ENCODE measurements around the gene PTH2. TPM values are rescaled to one million over a fixed set of nuclear protein-coding genes. Genes with fewer than 3 reads are reported as not detected.

The PTH2 gene
- total and polyA plus RNA-seq, 2 of the 8 experiments (the other 6 are each of a cell fraction or from before 2014, with no cell fraction given): not detected

DNA sequence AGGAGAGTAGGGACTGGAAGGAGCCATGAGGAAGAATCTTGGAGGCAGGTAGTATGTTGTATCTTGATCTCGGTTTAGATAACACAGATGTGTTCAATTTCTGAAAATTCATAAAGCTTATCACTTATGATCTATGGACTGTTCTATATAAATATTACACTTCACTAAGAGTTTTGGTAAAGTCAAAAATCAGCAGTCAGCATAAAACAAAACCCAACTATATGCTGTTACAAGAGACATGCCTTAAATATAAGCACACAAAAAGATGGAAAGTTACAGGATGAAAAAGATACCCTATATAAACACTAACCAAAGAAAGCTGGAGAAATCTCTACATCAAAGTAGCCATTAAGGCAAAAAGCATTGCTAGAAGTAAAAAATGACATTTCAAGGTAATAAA, 39.6 kb downstream of the PTH2 start:
- no peaks in the 10 kb centered on the region for H3K79me1 ChIP-seq (ENCODE audit: low read depth, low read length)
- H3K9me3 ChIP-seq (ENCODE audit: insufficient read depth in 2 of 2, low read depth in 1 of 2, low read length in 1 of 2): peaks cover 0 to 7% of the 10 kb centered on the region in 2 experiments; a peak in 3 of 4 replicates
- no peaks in the 10 kb centered on the region for H3K36me3 ChIP-seq (ENCODE audit: control insufficient read depth in 2 of 4, insufficient read depth in 4 of 4, low read length in 3 of 4)
- H3K4ac ChIP-seq (replicated peaks; ENCODE audit: insufficient read length, low read depth, low read length): no peak overlapping the region
- no peaks in the 10 kb centered on the region for H4K20me1 ChIP-seq (replicated peaks in 1 of 2; ENCODE audit: control insufficient read depth in 1 of 2, insufficient read depth in 2 of 2, low read length in 2 of 2)
- WGBS, 2 experiments (ENCODE audit: extremely low coverage in 1 of 2, insufficient coverage in 1 of 2, insufficient read length in 1 of 2, insufficient replicate concordance in 2 of 2, low coverage in 1 of 2, low lambda C conversion rate in 2 of 2, missing lambda C conversion rate in 1 of 2): 71% methylated on average over 1 of the region's 1 CpG; no CpG with 5 or more reads in 1 of the 2 experiments
- no peaks in the 10 kb centered on the region for H3K23me2 ChIP-seq (ENCODE audit: low read depth, low read length)
- no peak for FAIRE-seq
- H3K27ac ChIP-seq (ENCODE audit: low read depth, low read length): no peak overlapping the region
- H3K4me2 ChIP-seq (ENCODE audit: insufficient read depth in 1 of 2, low read depth in 2 of 2, low read length in 2 of 2): no peak overlapping the region
- H2BK5ac ChIP-seq (ENCODE audit: low read depth, low read length): no peak overlapping the region
- H3K4me3 ChIP-seq (ENCODE audit: extremely low read depth in 1 of 4, insufficient read depth in 2 of 4, low read depth in 3 of 4, low read length in 4 of 4): no peak overlapping the region
- DNase-seq (ENCODE audit: low read depth in 1 of 2, low spot score in 2 of 2): no peak
- no peak overlapping the region for H3K56ac ChIP-seq (replicated peaks; ENCODE audit: insufficient read length, low read depth, low read length)
- H4K91ac ChIP-seq (replicated peaks; ENCODE audit: insufficient read length, low read length): no peak overlapping the region
- CTCF ChIA-PET (ENCODE audit: partially characterized antibody): interaction anchor here (0.5 to 2.0 kb wide), 5 partner anchors 8 to 90 kb away, joined by 3 to 11 read pairs (median 3); partner anchors contain the start of gene FLT3LG
- no peak overlapping the region for H4K5ac ChIP-seq (ENCODE audit: insufficient read length, low read depth, low read length)
- no peak overlapping the region for H3K18ac ChIP-seq (ENCODE audit: extremely low read depth, low read length)
- H2BK15ac ChIP-seq (ENCODE audit: low read length): no peak overlapping the region
- H2AK5ac ChIP-seq (ENCODE audit: low read depth, low read length): no peak overlapping the region
- no peak overlapping the region for H2BK20ac ChIP-seq (ENCODE audit: low read length)
- H2BK120ac ChIP-seq (replicated peaks; ENCODE audit: low read depth, low read length): no peak overlapping the region
- no peaks in the 10 kb centered on the region for H3K79me2 ChIP-seq (ENCODE audit: control insufficient read depth in 1 of 2, insufficient read depth in 2 of 2, low read length in 2 of 2)
- no peaks in the 10 kb centered on the region for H3K4me1 ChIP-seq (replicated peaks in 1 of 4; ENCODE audit: control insufficient read depth in 3 of 4, insufficient read depth in 4 of 4, low read length in 3 of 4)
- no peak overlapping the region for H3K23ac ChIP-seq (ENCODE audit: insufficient read length)
- H3K14ac ChIP-seq (ENCODE audit: insufficient read length): no peak overlapping the region
- no peak overlapping the region for H2BK12ac ChIP-seq (ENCODE audit: low read depth, low read length)
- no peak for TF ChIP-seq CBX5 (IDR thresholded peaks at IDR 0.05; ENCODE audit: low read depth, low read length)
- TF ChIP-seq KDM5A (IDR thresholded peaks at IDR 0.05; ENCODE audit: low read length): no peak
- peak; percentile 14; the same call in 1 of the 2 replicates for TF ChIP-seq MAFK (IDR thresholded peaks at IDR 0.05; ENCODE audit: low read depth, low read length)
- TF ChIP-seq SP1 (IDR thresholded peaks at IDR 0.05; ENCODE audit: low read depth, low read length): no peak
- no peak overlapping the region for H4K8ac ChIP-seq (ENCODE audit: extremely low read depth, insufficient read depth, low read length)
- H2AFZ ChIP-seq (ENCODE audit: low read length): no peak overlapping the region
- no peaks in the 10 kb centered on the region for H3K27me3 ChIP-seq (replicated peaks in 1 of 4; ENCODE audit: control insufficient read depth in 3 of 4, extremely low read depth in 1 of 4, insufficient read depth in 3 of 4, low read length in 3 of 4)
- POLR2A ChIA-PET (ENCODE audit: partially characterized antibody): no interaction called here
- no peak overlapping the region for H3K9ac ChIP-seq (replicated peaks in 1 of 4; ENCODE audit: extremely low read depth in 1 of 4, low read depth in 3 of 4, low read length in 3 of 4)
